ENCODE data around the gene NF1. TPM values are rescaled to one million over a fixed set of nuclear protein-coding genes. Genes with fewer than 3 reads are reported as not detected.
A peak's percentile ranks its signal among the peaks of the same experiment; 100 is the strongest.
"Not testable (repeated sequence)": the region's sequence is repeated elsewhere in the genome, so short reads cannot be mapped to it uniquely, and the experiment has no call there.

Gene NF1
- total RNA-seq, 1 donor from 2014 or later: 69.9 TPM

- no peak for TF ChIP-seq CTCF (conservative IDR thresholded peaks at IDR 0.05)
- no peak overlapping the region for H3K4me3 Mint-ChIP-seq
- H3K27me3 Mint-ChIP-seq: no peaks in the 10 kb centered on the region
- H3K27ac Mint-ChIP-seq: no peak overlapping the region
- no peaks in the 10 kb centered on the region for H3K9me3 Mint-ChIP-seq
- H3K36me3 Mint-ChIP-seq: peaks cover 31% of the 10 kb centered on the region
- no peaks in the 10 kb centered on the region for H3K4me1 Mint-ChIP-seq (ENCODE audit: unreplicated experiment)
- no peak for DNase-seq (ENCODE audit: extremely low spot score, unreplicated experiment)
Measured at GRCh38 chr17:31281061-31281460, 186.3 kb downstream of the NF1 start.

GRCh38 chr17:31283841-31284240, 189.1 kb downstream of the NF1 start:
- peaks cover 14% of the 10 kb centered on the region for H3K36me3 Mint-ChIP-seq
- no peak for DNase-seq (ENCODE audit: extremely low spot score, unreplicated experiment)
- H3K4me3 Mint-ChIP-seq: no peak overlapping the region
- H3K27ac Mint-ChIP-seq: no peak overlapping the region
- H3K27me3 Mint-ChIP-seq: no peaks in the 10 kb centered on the region
- no peaks in the 10 kb centered on the region for H3K4me1 Mint-ChIP-seq (ENCODE audit: unreplicated experiment)
- H3K9me3 Mint-ChIP-seq: no peaks in the 10 kb centered on the region
- TF ChIP-seq CTCF (conservative IDR thresholded peaks at IDR 0.05): no peak

GRCh38 chr17:31286587-31286986, 191.8 kb downstream of the NF1 start:
- no peak for DNase-seq (ENCODE audit: extremely low spot score, unreplicated experiment)
- Mint-ChIP-seq H3K27ac (no peak overlapping the region), H3K4me3 (no peak overlapping the region), H3K27me3 (no peaks in the 10 kb centered on the region), H3K4me1 (ENCODE audit: unreplicated experiment) (no peaks in the 10 kb centered on the region), H3K36me3 (peaks cover 9% of the 10 kb centered on the region), H3K9me3 (no peaks in the 10 kb centered on the region)
- peak; percentile 50 for TF ChIP-seq CTCF (conservative IDR thresholded peaks at IDR 0.05)

- not testable (repeated sequence) for DNase-seq (ENCODE audit: extremely low spot score, unreplicated experiment); H3K9me3 Mint-ChIP-seq; H3K4me1 Mint-ChIP-seq (ENCODE audit: unreplicated experiment); H3K4me3 Mint-ChIP-seq; H3K36me3 Mint-ChIP-seq; H3K27me3 Mint-ChIP-seq; H3K27ac Mint-ChIP-seq
Measured at GRCh38 chr17:31287932-31288331, 193.2 kb downstream of the NF1 start.

GRCh38 chr17:31289790-31290189, 195.0 kb downstream of the NF1 start:
- no peak overlapping the region for H3K27ac Mint-ChIP-seq
- H3K4me3 Mint-ChIP-seq: no peak overlapping the region
- no peaks in the 10 kb centered on the region for H3K27me3 Mint-ChIP-seq
- no peak for TF ChIP-seq CTCF (conservative IDR thresholded peaks at IDR 0.05)
- no peak for DNase-seq (ENCODE audit: extremely low spot score, unreplicated experiment)
- no peaks in the 10 kb centered on the region for H3K9me3 Mint-ChIP-seq
- peaks cover 13% of the 10 kb centered on the region for H3K36me3 Mint-ChIP-seq
- no peaks in the 10 kb centered on the region for H3K4me1 Mint-ChIP-seq (ENCODE audit: unreplicated experiment)

GRCh38 chr17:31291820-31292219, 197.0 kb downstream of the NF1 start:
- H3K4me1 Mint-ChIP-seq (ENCODE audit: unreplicated experiment): no peaks in the 10 kb centered on the region
- no peak for TF ChIP-seq CTCF (conservative IDR thresholded peaks at IDR 0.05)
- no peak overlapping the region for H3K4me3 Mint-ChIP-seq
- H3K27ac Mint-ChIP-seq: no peak overlapping the region
- H3K36me3 Mint-ChIP-seq: peaks cover 13% of the 10 kb centered on the region
- H3K27me3 Mint-ChIP-seq: no peaks in the 10 kb centered on the region
- H3K9me3 Mint-ChIP-seq: no peaks in the 10 kb centered on the region
- no peak for DNase-seq (ENCODE audit: extremely low spot score, unreplicated experiment)

Data from type B pancreatic cell (in vitro differentiated cells).